GM12878 (cell line): ENCODE measurements around the gene CCM2. TPM values are rescaled to one million over a fixed set of nuclear protein-coding genes. Genes with fewer than 3 reads are reported as not detected.

Experiments
- ATAC-seq: fragments of 200-7000 bp; cut with Tn5 transposase; 3 replicates; pipeline ENCODE4 v1.9.1; 2020; ENCODE audit warnings: mild to moderate bottlenecking, moderate library complexity
- BruUV-seq: library from RNA; stranded (reverse); fragments of 400-500 nt; replicated peaks from 2 replicates; lab custom pipeline; 2021; lab: Mats Ljungman, UMichigan
- CTCF ChIA-PET: fragments of 300-600 bp; sonication (Branson Sonifier 250); formaldehyde crosslinking; extraction: SDS; loops from one replicate; lab custom pipeline; 2021; ENCODE audit warnings: inconsistent platforms; lab: Yijun Ruan, JAX
- POLR2A ChIA-PET: fragments of 350-600 bp; formaldehyde crosslinking; extraction: SDS; loops from one replicate; lab custom pipeline; 2021; ENCODE audit warnings: inconsistent platforms; lab: Charles Lee
- RAD21 ChIA-PET: fragments of 300-600 bp; sonication (Branson Sonifier 250); formaldehyde crosslinking; loops from one replicate; lab custom pipeline; 2023; ENCODE audit warnings: antibody characterized with exemption; ENCODE audit not compliant: unreplicated experiment; lab: Charles Lee
- SMC1A ChIA-PET: fragments of 300-600 bp; sonication (Branson Sonifier 250); formaldehyde crosslinking; loops from one replicate; lab custom pipeline; 2023; ENCODE audit not compliant: unreplicated experiment, uncharacterized antibody; lab: Charles Lee
- DNase-seq: peaks from one replicate; pipeline ENCODE4 v3.0.0-alpha.2; 2011; ENCODE audit warnings: low read depth, low spot score
- FAIRE-seq: peaks from 3 replicates; lab custom pipeline; 2011; peaks lifted over from hg19 to GRCh38; lab: Jason Lieb, UNC
- H2AFZ ChIP-seq: 2 replicates; pipeline ENCODE4 v1.6.0; 2011; ENCODE audit warnings: low read depth, low read length, control low read depth; ENCODE audit not compliant: control insufficient read depth
- H3K27ac ChIP-seq: 2 replicates; pipeline ENCODE4 v1.5.1; 2011; ENCODE audit warnings: control low read depth; ENCODE audit not compliant: control insufficient read depth, insufficient read depth
- H3K27me3 ChIP-seq, 2 experiments: replicated peaks in 1 of 2; 2 replicates each; pipeline versions ENCODE4 v1.6.0 to v1.6.1; 2011; ENCODE audit warnings: low read length in 1 of 2; ENCODE audit not compliant: control insufficient read depth in 2 of 2, insufficient read depth in 2 of 2
- H3K36me3 ChIP-seq, 2 experiments: 2 replicates each; pipeline ENCODE4 v1.5.1; 2011; ENCODE audit warnings: low read length in 1 of 2; ENCODE audit not compliant: control insufficient read depth in 2 of 2, insufficient read depth in 2 of 2
- H3K4me1 ChIP-seq: 2 replicates; pipeline ENCODE4 v1.6.1; 2011; ENCODE audit warnings: mild to moderate bottlenecking, low read length, moderate library complexity, mixed read lengths; ENCODE audit not compliant: control insufficient read depth, insufficient read depth
- H3K4me2 ChIP-seq: 2 replicates; pipeline ENCODE4 v1.6.0; 2011; ENCODE audit warnings: control low read depth; ENCODE audit not compliant: control insufficient read depth, insufficient read depth
- H3K4me3 ChIP-seq: fragments of 200-600 bp; sonication (generic); 2 replicates; pipeline ENCODE4 v1.5.1; 2016
- H3K79me2 ChIP-seq: 2 replicates; pipeline ENCODE4 v1.6.0; 2011; ENCODE audit warnings: low read length; ENCODE audit not compliant: control insufficient read depth, insufficient read depth
- H3K9ac ChIP-seq: 2 replicates; pipeline ENCODE4 v1.8.0; 2011; ENCODE audit warnings: low read length, control low read depth, mixed read lengths; ENCODE audit not compliant: control insufficient read depth, insufficient read depth
- H3K9me3 ChIP-seq: replicated peaks from 3 replicates; pipeline ENCODE4 v1.5.1; 2011; ENCODE audit warnings: mild to moderate bottlenecking, low read length; ENCODE audit not compliant: control insufficient read depth, insufficient read depth
- H4K20me1 ChIP-seq: 2 replicates; pipeline ENCODE4 v1.6.0; 2011; ENCODE audit not compliant: control insufficient read depth, insufficient read depth
- ASH2L ChIP-seq: fragments of 300-600, 200-600 bp; sonication (generic); IDR thresholded peaks from 2 replicates; pipeline ENCODE4 v1.6.1; 2017; ENCODE audit warnings: low read depth, mild to moderate bottlenecking, borderline replicate concordance
- E2F4 ChIP-seq: IDR thresholded peaks from 2 replicates; pipeline ENCODE4 v1.6.1; 2012; ENCODE audit warnings: low read depth, low read length, improper control_type of control experiment
- EZH2 ChIP-seq: IDR thresholded peaks from 2 replicates; pipeline ENCODE4 v1.6.1; 2012; ENCODE audit warnings: low read depth, mild to moderate bottlenecking, control low read depth, inconsistent platforms, low read length, borderline replicate concordance; ENCODE audit not compliant: control insufficient read depth
- FOXM1 ChIP-seq: IDR thresholded peaks from 2 replicates; pipeline ENCODE4 v1.6.1; 2012; ENCODE audit warnings: low read depth, mild to moderate bottlenecking, inconsistent platforms, low read length, moderate library complexity
- GATAD2B ChIP-seq: fragments of 450-650 bp; conservative IDR thresholded peaks from 2 replicates; pipeline ENCODE4 v1.6.1; 2017; ENCODE audit warnings: low read depth, mild to moderate bottlenecking, moderate library complexity
- IKZF1 ChIP-seq: fragments of 450-650 bp; conservative IDR thresholded peaks from 2 replicates; pipeline ENCODE4 v1.6.1; 2017; ENCODE audit warnings: antibody characterized with exemption, mild to moderate bottlenecking
- IRF4 ChIP-seq: IDR thresholded peaks from 2 replicates; pipeline ENCODE4 v1.6.1; 2011; ENCODE audit warnings: low read depth, low read length
- LARP7 ChIP-seq: fragments of 450-650 bp; IDR thresholded peaks from 2 replicates; pipeline ENCODE4 v1.6.1; 2017; ENCODE audit warnings: mild to moderate bottlenecking
- MTA3 ChIP-seq: IDR thresholded peaks from 2 replicates; pipeline ENCODE4 v1.6.1; 2012; ENCODE audit warnings: low read length, inconsistent platforms, borderline replicate concordance
- NFYA ChIP-seq: IDR thresholded peaks from 2 replicates; pipeline ENCODE4 v1.6.1; 2011; ENCODE audit warnings: low read depth, mild to moderate bottlenecking, low read length, improper control_type of control experiment, borderline replicate concordance
- SREBF2 ChIP-seq: IDR thresholded peaks from 2 replicates; pipeline ENCODE4 v1.6.1; 2012; ENCODE audit warnings: mild to moderate bottlenecking, low read length
- TCF3 ChIP-seq: IDR thresholded peaks from 2 replicates; pipeline ENCODE4 v1.6.1; 2012; ENCODE audit warnings: low read depth, mild to moderate bottlenecking, low read length, borderline replicate concordance; ENCODE audit not compliant: insufficient read depth
- YY1 ChIP-seq: IDR thresholded peaks from 2 replicates; pipeline ENCODE4 v1.6.1; 2011; ENCODE audit warnings: low read depth, mild to moderate bottlenecking, low read length
- ZNF24 ChIP-seq: fragments of 450-650 bp; IDR thresholded peaks from 2 replicates; pipeline ENCODE4 v1.6.1; 2017; ENCODE audit warnings: antibody characterized with exemption, mild to moderate bottlenecking
- WGBS: methylation state at CpG from one replicate; pipeline ENCODE4 v1.1.6; 2016; ENCODE audit warnings: low lambda C conversion rate; ENCODE audit not compliant: insufficient replicate concordance, insufficient coverage; ENCODE audit errors: missing lambda C conversion rate; 5-methylcytosine and 5-hydroxymethylcytosine counted together
- in situ Hi-C: fragments of 300-500 bp; cut with MboI; formaldehyde crosslinking; loops from 9 replicates; pipeline ENCODE4 v1.14.3; 2018; ENCODE audit warnings: mixed read lengths
- intact Hi-C: fragments of 100-400 bp; cut with micrococcal nuclease; formaldehyde crosslinking; loops from one replicate; pipeline ENCODE4 v1.14.2; 2022; ENCODE audit not compliant: unreplicated experiment
- polyA plus RNA-seq, 11 experiments: library from polyadenylated mRNA; depleted of rRNA in 4 of 11; unstranded in 6 of 11; stranded (reverse) in 5 of 11; fragments of >200 nt; fragmentation: Nextera tagmentation in 4 of 11; fragmentation: Illumina TruSeq in 1 of 11; extraction: Ambion mirVana in 4 of 11; extraction: Trizol in 1 of 11; gene quantifications; 1 replicate in 1 of 11; 2 replicates in 10 of 11; pipeline versions ENCODE4 v1.2.1 to v1.2.3, GENCODE V29; 2011 to 2016; ENCODE audit warnings: inconsistent platforms in 2 of 11, missing spikeins in 2 of 11, low read depth in 1 of 11
- total RNA-seq, 4 experiments: library from RNA; depleted of rRNA in 3 of 4; stranded (reverse); fragments of >200 nt in 3 of 4; fragmentation: Illumina TruSeq in 1 of 4; extraction: Trizol in 1 of 4; gene quantifications; 2 replicates each; pipeline versions ENCODE4 v1.2.1 to v1.2.3, GENCODE V29; 2013 to 2021
- TF ChIP-seq, protein P1 (sequence below): fragments of 450-650 bp; IDR thresholded peaks from 2 replicates; pipeline ENCODE4 v1.6.1; 2016; ENCODE audit warnings: mild to moderate bottlenecking

Gene CCM2
- total and polyA plus RNA-seq, 10 of the 15 experiments (the other 5 are each of a cell fraction or from before 2014, with no cell fraction given), result 1.00 to 82.3 (median 48.7) TPM

DNA sequence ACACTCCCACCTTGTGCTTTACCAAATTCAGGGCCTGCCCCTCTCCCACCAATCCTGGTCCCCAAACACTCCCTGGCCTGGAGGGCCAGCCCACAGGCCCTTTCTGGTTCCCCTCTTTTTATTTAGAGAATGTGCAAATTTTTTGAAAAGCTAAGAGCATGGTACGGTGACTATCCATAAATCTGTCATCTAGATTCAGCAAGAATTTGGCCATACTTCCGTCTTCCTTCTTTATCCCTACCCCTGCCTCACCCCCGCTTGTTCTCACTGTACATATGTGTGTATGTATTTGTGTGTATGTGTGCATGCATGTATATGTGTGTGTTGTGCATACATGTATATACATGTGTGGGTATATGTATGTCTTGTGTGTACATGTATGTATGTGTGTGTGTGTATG lies 119.5 kb downstream of the CCM2 start:
- no peaks in the 10 kb centered on the region for H4K20me1 ChIP-seq
- FAIRE-seq (no peak), ATAC-seq (no peak), DNase-seq (no peak)
- no peak overlapping the region for H2AFZ ChIP-seq
- H3K27ac ChIP-seq, result no peak overlapping the region
- H3K4me3 ChIP-seq, result no peak overlapping the region
- no peaks in the 10 kb centered on the region; a peak in 1 of 4 replicates for H3K27me3 ChIP-seq
- H3K9ac ChIP-seq, result no peak overlapping the region
- H3K9me3 ChIP-seq, result no peaks in the 10 kb centered on the region
- H3K36me3 ChIP-seq, result no peaks in the 10 kb centered on the region
- WGBS, result 81% methylated on average over 3 of the region's 3 CpGs
- peaks cover 5% of the 10 kb centered on the region for H3K4me1 ChIP-seq
- no peaks in the 10 kb centered on the region for H3K79me2 ChIP-seq
- no peak overlapping the region for H3K4me2 ChIP-seq
- ChIA-PET RAD21 (no interaction called here), SMC1A (no interaction called here), POLR2A (no interaction called here), CTCF (interaction anchor here (1.0 to 2.6 kb wide), 2 partner anchors 16 to 146 kb away, joined by 4 to 7 read pairs; no protein-coding TSS in a partner anchor)
- intact Hi-C loops, result no loop called here
- no peak for TF ChIP-seq TCF3
- in situ Hi-C loops, result no loop called here
- no TSS peak for BruUV-seq

- in situ Hi-C loops (no loop called here), intact Hi-C loops (no loop called here)
- ChIA-PET POLR2A (interaction anchor here (0.6 kb wide), 1 partner anchor 91 kb away, joined by 5 read pairs; no protein-coding TSS in a partner anchor), RAD21 (no interaction called here), SMC1A (interaction anchor here (1.4 kb wide), 1 partner anchor 15 kb away, joined by 3 read pairs; no protein-coding TSS in a partner anchor), CTCF (interaction anchor here (0.7 to 1.2 kb wide), 3 partner anchors 8 to 150 kb away, joined by 3 to 5 read pairs (median 3); no protein-coding TSS in a partner anchor)
- H3K27me3 ChIP-seq, result no peaks in the 10 kb centered on the region; a peak in 1 of 4 replicates
- FAIRE-seq (no peak), DNase-seq (no peak), ATAC-seq (no peak)
- no peaks in the 10 kb centered on the region for H3K79me2 ChIP-seq
- no TSS peak for BruUV-seq
- no peaks in the 10 kb centered on the region for H4K20me1 ChIP-seq
- no peaks in the 10 kb centered on the region for H3K36me3 ChIP-seq
- no peaks in the 10 kb centered on the region for H3K9me3 ChIP-seq
- H3K4me2 ChIP-seq, result no peak overlapping the region
- H3K9ac ChIP-seq, result no peak overlapping the region
- no peak overlapping the region for H2AFZ ChIP-seq
- no peak overlapping the region for H3K27ac ChIP-seq
- peaks cover 5% of the 10 kb centered on the region for H3K4me1 ChIP-seq
- 68% methylated on average over 16 of the region's 16 CpGs for WGBS
- H3K4me3 ChIP-seq, result no peak overlapping the region
- TF ChIP-seq EZH2, result no peak
- no peak for TF ChIP-seq LARP7
- TF ChIP-seq IKZF1, result no peak
- TF ChIP-seq NFYA, result no peak
- no peak for TF ChIP-seq ASH2L
- TF ChIP-seq E2F4, result no peak
- TF ChIP-seq, protein P1, sequence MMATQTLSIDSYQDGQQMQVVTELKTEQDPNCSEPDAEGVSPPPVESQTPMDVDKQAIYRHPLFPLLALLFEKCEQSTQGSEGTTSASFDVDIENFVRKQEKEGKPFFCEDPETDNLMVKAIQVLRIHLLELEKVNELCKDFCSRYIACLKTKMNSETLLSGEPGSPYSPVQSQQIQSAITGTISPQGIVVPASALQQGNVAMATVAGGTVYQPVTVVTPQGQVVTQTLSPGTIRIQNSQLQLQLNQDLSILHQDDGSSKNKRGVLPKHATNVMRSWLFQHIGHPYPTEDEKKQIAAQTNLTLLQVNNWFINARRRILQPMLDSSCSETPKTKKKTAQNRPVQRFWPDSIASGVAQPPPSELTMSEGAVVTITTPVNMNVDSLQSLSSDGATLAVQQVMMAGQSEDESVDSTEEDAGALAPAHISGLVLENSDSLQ, result no peak
- no peak for TF ChIP-seq GATAD2B
- TF ChIP-seq FOXM1, result no peak
- TF ChIP-seq ZNF24, result no peak
- no peak for TF ChIP-seq MTA3
- no peak for TF ChIP-seq SREBF2
- TF ChIP-seq YY1, result no peak
- TF ChIP-seq IRF4, result no peak
Observed at GRCh38 chr7:45122975-45123860, 123.2 kb downstream of the CCM2 start.
